CD4-positive, alpha-beta memory T cell (primary cell): ENCODE measurements around the gene TMEM151A. TPM values are rescaled to one million over a fixed set of nuclear protein-coding genes. Genes with fewer than 3 reads are reported as not detected.
A peak's percentile ranks its signal among the peaks of the same experiment; 100 is the strongest.

Experiments used
- CTCF ChIA-PET: fragments of 350-600 bp; sonication (Branson Sonifier 250); formaldehyde crosslinking; loops from one replicate; lab custom pipeline; 2021; ENCODE audit warnings: inconsistent platforms; ENCODE audit not compliant: partially characterized antibody; lab: Charles Lee
- POLR2A ChIA-PET: fragments of 350-600 bp; sonication (Branson Sonifier 250); formaldehyde crosslinking; loops from one replicate; lab custom pipeline; 2021; ENCODE audit not compliant: partially characterized antibody; lab: Charles Lee
- DNase-seq, 5 donors: peaks; one replicate each; pipeline versions ENCODE4 v3.0.0 to v3.0.0-alpha.2; 2020 to 2022; ENCODE audit warnings: mixed read lengths in 1 of 5
- H3K27ac ChIP-seq: one replicate; pipeline ENCODE4 v1.7.0; 2013; ENCODE audit warnings: low read depth, low read length
- H3K27me3 ChIP-seq: 2 replicates; pipeline ENCODE4 v1.7.0; 2013; ENCODE audit warnings: mild to moderate bottlenecking, low read length, moderate library complexity; ENCODE audit not compliant: insufficient read depth
- H3K36me3 ChIP-seq: 2 replicates; pipeline ENCODE4 v1.7.0; 2013; ENCODE audit warnings: mild to moderate bottlenecking, low read length, moderate library complexity; ENCODE audit not compliant: insufficient read depth
- H3K4me1 ChIP-seq: 2 replicates; pipeline ENCODE4 v1.7.0; 2013; ENCODE audit warnings: mild to moderate bottlenecking, low read length, moderate library complexity; ENCODE audit not compliant: insufficient read depth
- H3K4me3 ChIP-seq, 2 donors: one replicate each; pipeline ENCODE4 v1.7.0; 2013; ENCODE audit warnings: low read length in 2 of 2, mild to moderate bottlenecking in 1 of 2
- H3K9me3 ChIP-seq, 2 donors: one replicate each; pipeline ENCODE4 v1.7.0; 2013; ENCODE audit warnings: low read length in 2 of 2, control low read depth in 1 of 2; ENCODE audit not compliant: control insufficient read depth in 1 of 2
- H3K27ac Mint-ChIP-seq, 7 donors: one replicate each; pipeline ENCODE4 v1.8.0; 2020 to 2021; ENCODE audit warnings: mixed read lengths in 7 of 7, mild to moderate bottlenecking in 6 of 7, inconsistent platforms in 3 of 7, moderate library complexity in 3 of 7
- H3K27me3 Mint-ChIP-seq, 2 donors: one replicate each; pipeline ENCODE4 v1.8.0; 2020 to 2021; ENCODE audit warnings: mixed read lengths in 2 of 2
- H3K36me3 Mint-ChIP-seq, 2 donors: one replicate each; pipeline ENCODE4 v1.8.0; 2020 to 2021; ENCODE audit warnings: mixed read lengths in 2 of 2, inconsistent platforms in 1 of 2, mild to moderate bottlenecking in 1 of 2
- H3K4me1 Mint-ChIP-seq, 4 donors: one replicate each; pipeline ENCODE4 v1.8.0; 2020 to 2021; ENCODE audit warnings: mixed read lengths in 4 of 4, mild to moderate bottlenecking in 1 of 4
- H3K4me3 Mint-ChIP-seq, 8 donors: one replicate each; pipeline ENCODE4 v1.8.0; 2020 to 2021; ENCODE audit warnings: mixed read lengths in 8 of 8, mild to moderate bottlenecking in 7 of 8, moderate library complexity in 6 of 8, inconsistent platforms in 3 of 8
- H3K9me3 Mint-ChIP-seq, 8 donors: one replicate each; pipeline ENCODE4 v1.8.0; 2020 to 2021; ENCODE audit warnings: mixed read lengths in 8 of 8, mild to moderate bottlenecking in 5 of 8, inconsistent platforms in 3 of 8, moderate library complexity in 1 of 8
- intact Hi-C: fragments of 100-400 bp; cut with micrococcal nuclease; formaldehyde crosslinking; loops from one replicate; pipeline ENCODE4 v1.15.1; 2023
- polyA plus RNA-seq, 2 donors: library from polyadenylated mRNA; unstranded; fragments of 300-500 nt; fragmentation: Illumina TruSeq; gene quantifications; one replicate each; pipeline ENCODE4 v1.2.3, GENCODE V29; 2021
- total RNA-seq, 2 experiments: library from RNA; stranded (reverse); gene quantifications; one replicate each; pipeline ENCODE4 v1.2.3, GENCODE V29; 2021

The TMEM151A gene
- total and polyA plus RNA-seq, 4 experiments from 2014 or later, result not detected

GRCh38 chr11:66281001-66281400 is 10.7 kb upstream of the TMEM151A start:
- no peak for DNase-seq
- no peaks in the 10 kb centered on the region for H3K9me3 ChIP-seq
- H3K27me3 Mint-ChIP-seq, result peaks cover 0 to 1% of the 10 kb centered on the region in 2 donors
- no peak overlapping the region for H3K4me3 ChIP-seq
- H3K4me1 ChIP-seq, result peaks cover 28% of the 10 kb centered on the region
- H3K36me3 Mint-ChIP-seq, result peaks cover 0 to 7% of the 10 kb centered on the region in 2 donors
- no peaks in the 10 kb centered on the region for H3K27me3 ChIP-seq
- no peaks in the 10 kb centered on the region for H3K9me3 Mint-ChIP-seq
- ChIA-PET POLR2A (interaction anchor here (0.8 to 13.4 kb wide), 2 partner anchors 11 kb away, joined by 4 to 167 read pairs; partner anchors contain the start of genes RAB1B and TMEM151A), CTCF (interaction anchor here (1.0 to 4.7 kb wide), 3 partner anchors 9 to 59 kb away, joined by 3 to 42 read pairs (median 15); no protein-coding TSS in a partner anchor)
- H3K4me3 Mint-ChIP-seq, result peak overlapping the region in 3 of 8 donors; percentile 29 to 65 (median 49)
- peak overlapping the region; percentile 89 to 96 (median 92) for H3K27ac Mint-ChIP-seq
- H3K4me1 Mint-ChIP-seq, result peaks cover 8 to 48% (median 23%) of the 10 kb centered on the region in 4 donors
- intact Hi-C loops, result no loop called here
- H3K36me3 ChIP-seq, result peaks cover under 1% of the 10 kb centered on the region
- H3K27ac ChIP-seq, result no peak overlapping the region

DNA sequence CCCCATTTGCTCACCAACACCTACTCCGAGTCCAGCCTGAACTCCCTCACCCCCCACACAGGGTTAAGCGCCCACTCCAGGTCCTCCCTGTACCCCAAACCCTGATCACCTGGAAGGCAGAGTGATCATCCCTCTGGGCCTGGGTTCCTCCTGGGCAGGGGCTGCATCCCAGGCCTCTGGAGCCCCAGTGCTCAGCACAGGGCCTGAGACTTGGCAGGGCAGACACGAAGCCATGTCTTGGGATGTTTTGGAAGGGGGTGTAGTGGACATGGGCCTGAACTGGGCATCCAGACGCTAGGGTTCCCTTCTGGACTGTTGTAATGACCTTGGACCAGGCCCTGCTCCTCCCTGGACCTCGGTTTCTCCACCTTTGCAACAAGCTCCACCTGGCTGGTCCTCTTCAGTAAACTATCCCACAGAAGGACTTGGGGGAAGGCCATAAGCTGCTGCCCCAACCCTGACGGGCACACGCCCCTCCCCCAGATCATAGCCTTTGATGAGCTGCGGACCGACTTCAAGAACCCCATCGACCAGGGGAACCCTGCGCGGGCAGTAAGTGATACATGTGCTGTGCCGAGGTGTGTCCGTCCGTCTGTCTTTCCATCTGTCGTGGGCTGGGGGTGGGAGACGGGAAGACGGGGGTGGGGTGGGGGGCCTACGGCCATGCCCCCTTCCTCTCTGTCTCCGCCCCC is 9.8 kb upstream of the TMEM151A start:
- ChIA-PET POLR2A (interaction anchor here (0.8 to 13.4 kb wide), 6 partner anchors 9 to 61 kb away, joined by 3 to 167 read pairs (median 4); partner anchors contain the start of genes RAB1B and TMEM151A), CTCF (interaction anchor here (1.0 to 4.7 kb wide), 7 partner anchors 9 to 60 kb away, joined by 3 to 42 read pairs (median 3); no protein-coding TSS in a partner anchor)
- Histone ChIP-seq H3K36me3 (no peaks in the 10 kb centered on the region), H3K27ac (peak overlapping the region; percentile 34), H3K9me3 (no peaks in the 10 kb centered on the region), H3K27me3 (no peaks in the 10 kb centered on the region), H3K4me1 (peaks cover 28% of the 10 kb centered on the region), H3K4me3 (no peak overlapping the region)
- Mint-ChIP-seq H3K27ac (peak overlapping the region; percentile 89 to 96 (median 92)), H3K36me3 (peaks cover 0 to 2% of the 10 kb centered on the region in 2 donors), H3K4me1 (peaks cover 8 to 46% (median 25%) of the 10 kb centered on the region in 4 donors), H3K27me3 (peaks cover 0 to 1% of the 10 kb centered on the region in 2 donors), H3K9me3 (no peaks in the 10 kb centered on the region), H3K4me3 (peak overlapping the region in 6 of 8 donors; percentile 10 to 75 (median 55))
- no peak for DNase-seq
- intact Hi-C loops, result loop anchor here (1.0 kb wide), 3 partner anchors 14 to 60 kb away; partner anchors contain the start of gene RAB1B

- no peaks in the 10 kb centered on the region for H3K9me3 ChIP-seq
- intact Hi-C loops, result loop anchor here (1.0 kb wide), 3 partner anchors 14 to 60 kb away; partner anchors contain the start of gene RAB1B
- H3K4me3 ChIP-seq, result no peak overlapping the region
- peaks cover 30% of the 10 kb centered on the region for H3K4me1 ChIP-seq
- ChIA-PET POLR2A (interaction anchor here (1.0 to 13.4 kb wide), 5 partner anchors 9 to 62 kb away, joined by 3 to 167 read pairs (median 5); partner anchors contain the start of genes RAB1B and TMEM151A), CTCF (interaction anchor here (0.9 to 4.7 kb wide), 10 partner anchors 8 to 63 kb away, joined by 3 to 42 read pairs (median 3); no protein-coding TSS in a partner anchor)
- peak overlapping the region; percentile 62 for H3K27ac ChIP-seq
- peak; percentile 98 to 99 (median 99) for DNase-seq
- Mint-ChIP-seq H3K4me3 (peak overlapping the region; percentile 11 to 81 (median 55)), H3K36me3 (no peaks in the 10 kb centered on the region), H3K4me1 (peaks cover 10 to 46% (median 29%) of the 10 kb centered on the region in 4 donors), H3K27ac (peak overlapping the region; percentile 86 to 96 (median 92)), H3K27me3 (peaks cover 0 to 1% of the 10 kb centered on the region in 2 donors), H3K9me3 (no peaks in the 10 kb centered on the region)
- H3K27me3 ChIP-seq, result no peaks in the 10 kb centered on the region
- H3K36me3 ChIP-seq, result no peaks in the 10 kb centered on the region
Measured at GRCh38 chr11:66282468-66283455, 8.9 kb upstream of the TMEM151A start.

GRCh38 chr11:66283461-66284105 is 8.1 kb upstream of the TMEM151A start:
- no peak overlapping the region for H3K4me3 ChIP-seq
- Mint-ChIP-seq H3K36me3 (no peaks in the 10 kb centered on the region), H3K4me3 (no peak overlapping the region), H3K27ac (peak overlapping the region in 5 of 7 donors; percentile 80 to 94 (median 86)), H3K27me3 (peaks cover 0 to 1% of the 10 kb centered on the region in 2 donors), H3K4me1 (peaks cover 12 to 46% (median 32%) of the 10 kb centered on the region in 4 donors), H3K9me3 (no peaks in the 10 kb centered on the region)
- no peaks in the 10 kb centered on the region for H3K27me3 ChIP-seq
- CTCF ChIA-PET, result interaction anchor here (0.9 to 4.7 kb wide), 6 partner anchors 7 to 62 kb away, joined by 3 to 42 read pairs (median 3); no protein-coding TSS in a partner anchor
- POLR2A ChIA-PET, result interaction anchor here (1.3 to 13.4 kb wide), 3 partner anchors 8 to 28 kb away, joined by 4 to 167 read pairs (median 5); partner anchors contain the start of genes RAB1B and TMEM151A
- peaks cover 38% of the 10 kb centered on the region for H3K4me1 ChIP-seq
- H3K36me3 ChIP-seq, result no peaks in the 10 kb centered on the region
- no peak overlapping the region for H3K27ac ChIP-seq
- DNase-seq, result no peak
- no peaks in the 10 kb centered on the region for H3K9me3 ChIP-seq
- intact Hi-C loops, result no loop called here

GRCh38 chr11:66284526-66285078 is 7.1 kb upstream of the TMEM151A start:
- Mint-ChIP-seq H3K4me3 (no peak overlapping the region), H3K4me1 (peaks cover 17 to 50% (median 34%) of the 10 kb centered on the region in 4 donors), H3K27ac (peak overlapping the region in 1 of 7 donors; percentile 65), H3K36me3 (peaks cover 0 to 1% of the 10 kb centered on the region in 2 donors), H3K9me3 (no peaks in the 10 kb centered on the region), H3K27me3 (peaks cover 1 to 3% of the 10 kb centered on the region in 2 donors)
- Histone ChIP-seq H3K9me3 (no peaks in the 10 kb centered on the region), H3K4me1 (peaks cover 36% of the 10 kb centered on the region), H3K36me3 (no peaks in the 10 kb centered on the region), H3K4me3 (no peak overlapping the region), H3K27ac (no peak overlapping the region), H3K27me3 (no peaks in the 10 kb centered on the region)
- intact Hi-C loops, result no loop called here
- POLR2A ChIA-PET, result interaction anchor here (1.3 to 13.4 kb wide), 2 partner anchors 15 to 27 kb away, joined by 4 to 167 read pairs; partner anchors contain the start of gene RAB1B
- DNase-seq, result no peak
- CTCF ChIA-PET, result interaction anchor here (0.6 to 1.0 kb wide), 2 partner anchors 25 to 63 kb away, joined by 3 to 4 read pairs; no protein-coding TSS in a partner anchor
